Calu3 (cell line): ENCODE measurements around the gene ABCB8. TPM values are rescaled to one million over a fixed set of nuclear protein-coding genes. Genes with fewer than 3 reads are reported as not detected.

Experiments used
- BruUV-seq: library from RNA; stranded (reverse); fragments of 400-500 nt; replicated peaks from 2 replicates; lab custom pipeline; 2021; lab: Mats Ljungman, UMichigan
- CTCF ChIA-PET: fragments of 300-600 bp; sonication (Branson Sonifier 250); formaldehyde crosslinking; loops from one replicate; lab custom pipeline; 2022; ENCODE audit warnings: antibody characterized with exemption; lab: Charles Lee
- DNase-seq: peaks from one replicate; pipeline ENCODE4 v3.0.0; 2022
- H3K27ac Mint-ChIP-seq: one replicate; pipeline ENCODE4 v1.8.0; 2022; ENCODE audit warnings: mixed read lengths; ENCODE audit not compliant: unreplicated experiment
- H3K27me3 Mint-ChIP-seq: one replicate; pipeline ENCODE4 v1.8.0; 2022; ENCODE audit warnings: mixed read lengths; ENCODE audit not compliant: unreplicated experiment
- H3K36me3 Mint-ChIP-seq: one replicate; pipeline ENCODE4 v1.8.0; 2022; ENCODE audit warnings: mild to moderate bottlenecking, moderate library complexity, mixed read lengths; ENCODE audit not compliant: insufficient read depth, unreplicated experiment
- H3K4me1 Mint-ChIP-seq: one replicate; pipeline ENCODE4 v1.8.0; 2022; ENCODE audit warnings: mild to moderate bottlenecking, low read depth, mixed read lengths; ENCODE audit not compliant: unreplicated experiment
- H3K4me3 Mint-ChIP-seq: one replicate; pipeline ENCODE4 v1.8.0; 2022; ENCODE audit warnings: mild to moderate bottlenecking, low read depth, moderate library complexity, mixed read lengths; ENCODE audit not compliant: unreplicated experiment
- H3K9me3 Mint-ChIP-seq: one replicate; pipeline ENCODE4 v1.8.0; 2022; ENCODE audit warnings: low read depth, mixed read lengths; ENCODE audit not compliant: unreplicated experiment
- intact Hi-C: fragments of 100-400 bp; cut with micrococcal nuclease; formaldehyde crosslinking; loops from one replicate; pipeline ENCODE4 v1.10.0; 2022; ENCODE audit not compliant: unreplicated experiment
- total RNA-seq: library from RNA; stranded (reverse); gene quantifications from 2 replicates; pipeline ENCODE4 v1.2.3, GENCODE V29; 2022
- TF ChIP-seq, protein P1 (sequence below): fragments of 200-600 bp; IDR thresholded peaks from one replicate; pipeline ENCODE4 v1.8.0; 2022; ENCODE audit warnings: antibody characterized with exemption; ENCODE audit not compliant: unreplicated experiment

The ABCB8 gene
- total RNA-seq, 1 experiment from 2014 or later: 40.2 TPM

- H3K4me3 Mint-ChIP-seq: no peak overlapping the region
- peaks cover 14% of the 10 kb centered on the region for H3K4me1 Mint-ChIP-seq
- DNase-seq: no peak
- CTCF ChIA-PET: no interaction called here
- peaks cover 9% of the 10 kb centered on the region for H3K36me3 Mint-ChIP-seq
- no peaks in the 10 kb centered on the region for H3K9me3 Mint-ChIP-seq
- no TSS peak for BruUV-seq
- intact Hi-C loops: no loop called here
- no peak overlapping the region for H3K27ac Mint-ChIP-seq
- H3K27me3 Mint-ChIP-seq: no peaks in the 10 kb centered on the region
- TF ChIP-seq, protein P1, sequence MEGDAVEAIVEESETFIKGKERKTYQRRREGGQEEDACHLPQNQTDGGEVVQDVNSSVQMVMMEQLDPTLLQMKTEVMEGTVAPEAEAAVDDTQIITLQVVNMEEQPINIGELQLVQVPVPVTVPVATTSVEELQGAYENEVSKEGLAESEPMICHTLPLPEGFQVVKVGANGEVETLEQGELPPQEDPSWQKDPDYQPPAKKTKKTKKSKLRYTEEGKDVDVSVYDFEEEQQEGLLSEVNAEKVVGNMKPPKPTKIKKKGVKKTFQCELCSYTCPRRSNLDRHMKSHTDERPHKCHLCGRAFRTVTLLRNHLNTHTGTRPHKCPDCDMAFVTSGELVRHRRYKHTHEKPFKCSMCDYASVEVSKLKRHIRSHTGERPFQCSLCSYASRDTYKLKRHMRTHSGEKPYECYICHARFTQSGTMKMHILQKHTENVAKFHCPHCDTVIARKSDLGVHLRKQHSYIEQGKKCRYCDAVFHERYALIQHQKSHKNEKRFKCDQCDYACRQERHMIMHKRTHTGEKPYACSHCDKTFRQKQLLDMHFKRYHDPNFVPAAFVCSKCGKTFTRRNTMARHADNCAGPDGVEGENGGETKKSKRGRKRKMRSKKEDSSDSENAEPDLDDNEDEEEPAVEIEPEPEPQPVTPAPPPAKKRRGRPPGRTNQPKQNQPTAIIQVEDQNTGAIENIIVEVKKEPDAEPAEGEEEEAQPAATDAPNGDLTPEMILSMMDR: no peak
Observed at GRCh38 chr7:151034312-151035025, 6.2 kb downstream of the ABCB8 start.

GRCh38 chr7:151035026-151035717 lies 6.9 kb downstream of the ABCB8 start:
- BruUV-seq: no TSS peak
- Mint-ChIP-seq H3K36me3 (peaks cover 16% of the 10 kb centered on the region), H3K4me3 (no peak overlapping the region), H3K27me3 (no peaks in the 10 kb centered on the region), H3K9me3 (no peaks in the 10 kb centered on the region), H3K27ac (no peak overlapping the region), H3K4me1 (peaks cover 17% of the 10 kb centered on the region)
- TF ChIP-seq, protein P1: no peak
- no peak for DNase-seq
- intact Hi-C loops: no loop called here
- CTCF ChIA-PET: no interaction called here

DNA sequence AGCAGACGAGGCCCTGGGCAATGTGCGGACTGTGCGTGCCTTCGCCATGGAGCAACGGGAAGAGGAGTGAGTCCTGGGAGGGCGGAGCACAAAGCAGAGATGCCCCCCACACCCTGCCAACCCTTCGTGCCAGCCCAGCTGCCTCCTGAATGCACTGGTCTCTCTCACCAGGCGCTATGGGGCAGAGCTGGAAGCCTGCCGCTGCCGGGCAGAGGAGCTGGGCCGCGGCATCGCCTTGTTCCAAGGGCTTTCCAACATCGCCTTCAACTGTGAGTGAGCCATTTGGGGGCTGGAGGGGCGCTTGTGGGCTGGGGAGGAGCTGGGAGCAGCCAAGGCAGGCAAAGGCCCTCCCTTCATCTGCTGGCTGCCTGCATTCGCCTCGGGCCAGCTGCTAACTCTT lies 7.7 kb downstream of the ABCB8 start:
- TF ChIP-seq, protein P1: no peak
- intact Hi-C loops: no loop called here
- no peaks in the 10 kb centered on the region for H3K27me3 Mint-ChIP-seq
- DNase-seq: no peak
- peaks cover 20% of the 10 kb centered on the region for H3K4me1 Mint-ChIP-seq
- H3K4me3 Mint-ChIP-seq: no peak overlapping the region
- no TSS peak for BruUV-seq
- H3K9me3 Mint-ChIP-seq: no peaks in the 10 kb centered on the region
- peaks cover 20% of the 10 kb centered on the region for H3K36me3 Mint-ChIP-seq
- H3K27ac Mint-ChIP-seq: no peak overlapping the region
- CTCF ChIA-PET: no interaction called here

- Mint-ChIP-seq H3K27ac (peak overlapping the region; percentile 89), H3K4me1 (peaks cover 20% of the 10 kb centered on the region), H3K4me3 (peak overlapping the region; percentile 35), H3K27me3 (no peaks in the 10 kb centered on the region), H3K9me3 (no peaks in the 10 kb centered on the region), H3K36me3 (peaks cover 33% of the 10 kb centered on the region)
- TF ChIP-seq, protein P1: no peak
- intact Hi-C loops: no loop called here
- CTCF ChIA-PET: interaction anchor here (1.9 kb wide), 1 partner anchor 11 kb away, joined by 6 read pairs; the partner anchor contains the start of gene ABCB8
- no TSS peak for BruUV-seq
- DNase-seq: peak; percentile 91
Observed at GRCh38 chr7:151038951-151039849, 10.9 kb downstream of the ABCB8 start.
